ACC112 (cell line): ENCODE measurements around the gene SPINK9.
"Not testable (repeated sequence)": the region's sequence is repeated elsewhere in the genome, so short reads cannot be mapped to it uniquely, and the experiment has no call there.

Experiments
- H2AFZ ChIP-seq: fragments of 200-600 bp; sonication (generic); one replicate; pipeline ENCODE4 v1.6.0; 2017; ENCODE audit warnings: antibody characterized with exemption, low read length; ENCODE audit not compliant: unreplicated experiment
- H3K27ac ChIP-seq: fragments of 200-600 bp; sonication (generic); 2 replicates; pipeline ENCODE4 v1.5.1; 2014; ENCODE audit warnings: low read depth, mild to moderate bottlenecking, antibody characterized with exemption, low read length, moderate library complexity
- H3K27me3 ChIP-seq: fragments of 200-600 bp; sonication (generic); 2 replicates; pipeline ENCODE4 v1.6.1; 2014; ENCODE audit warnings: mild to moderate bottlenecking, antibody characterized with exemption, low read length, moderate library complexity, mixed read lengths; ENCODE audit not compliant: insufficient read depth
- H3K36me3 ChIP-seq: fragments of 200-600 bp; sonication (generic); 2 replicates; pipeline ENCODE4 v1.6.1; 2016; ENCODE audit warnings: mild to moderate bottlenecking, antibody characterized with exemption, low read length, moderate library complexity, mixed read lengths; ENCODE audit not compliant: insufficient read depth
- H3K4me1 ChIP-seq: fragments of 200-600 bp; sonication (generic); one replicate; pipeline ENCODE4 v1.6.1; 2016; ENCODE audit warnings: low read length, mixed read lengths; ENCODE audit not compliant: insufficient read depth, unreplicated experiment, control insufficient read depth
- H3K4me3 ChIP-seq: fragments of 200-600 bp; sonication (generic); 2 replicates; pipeline ENCODE4 v1.5.1; 2014; ENCODE audit warnings: mild to moderate bottlenecking, low read depth, low read length
- H3K79me2 ChIP-seq: fragments of 200-600 bp; sonication (generic); one replicate; pipeline ENCODE4 v1.6.0; 2016; ENCODE audit warnings: low read length; ENCODE audit not compliant: control insufficient read depth, unreplicated experiment, insufficient read depth

SPINK9 gene

GRCh38 chr5:148320011-148320963, 15.1 kb upstream of the SPINK9 start:
- H3K36me3 ChIP-seq, H3K79me2 ChIP-seq, H3K27ac ChIP-seq, H2AFZ ChIP-seq, H3K4me3 ChIP-seq, H3K4me1 ChIP-seq, H3K27me3 ChIP-seq: not testable (repeated sequence)

GRCh38 chr5:148333262-148333849, 2.0 kb upstream of the SPINK9 start:
- Histone ChIP-seq H3K36me3 (no peaks in the 10 kb centered on the region), H3K4me1 (no peaks in the 10 kb centered on the region), H2AFZ (no peak overlapping the region), H3K79me2 (no peaks in the 10 kb centered on the region), H3K4me3 (no peak overlapping the region), H3K27ac (no peak overlapping the region), H3K27me3 (no peaks in the 10 kb centered on the region)

- Histone ChIP-seq H3K36me3 (no peaks in the 10 kb centered on the region), H2AFZ (no peak overlapping the region), H3K79me2 (no peaks in the 10 kb centered on the region), H3K27ac (no peak overlapping the region), H3K4me1 (no peaks in the 10 kb centered on the region), H3K27me3 (no peaks in the 10 kb centered on the region), H3K4me3 (no peak overlapping the region)
Measured at GRCh38 chr5:148336704-148337435, 1.5 kb downstream of the SPINK9 start.

GRCh38 chr5:148342371-148343045, 7.1 kb downstream of the SPINK9 start:
- H2AFZ ChIP-seq = no peak overlapping the region
- H3K79me2 ChIP-seq = no peaks in the 10 kb centered on the region
- H3K27ac ChIP-seq = no peak overlapping the region
- H3K36me3 ChIP-seq = no peaks in the 10 kb centered on the region
- no peaks in the 10 kb centered on the region for H3K27me3 ChIP-seq
- no peak overlapping the region for H3K4me3 ChIP-seq
- H3K4me1 ChIP-seq = no peaks in the 10 kb centered on the region

- no peak overlapping the region for H2AFZ ChIP-seq
- H3K4me3 ChIP-seq = no peak overlapping the region
- no peaks in the 10 kb centered on the region for H3K27me3 ChIP-seq
- H3K27ac ChIP-seq = no peak overlapping the region
- no peaks in the 10 kb centered on the region for H3K4me1 ChIP-seq
- no peaks in the 10 kb centered on the region for H3K36me3 ChIP-seq
- H3K79me2 ChIP-seq = no peaks in the 10 kb centered on the region
Measured at GRCh38 chr5:148343046-148343407, 7.7 kb downstream of the SPINK9 start.

DNA sequence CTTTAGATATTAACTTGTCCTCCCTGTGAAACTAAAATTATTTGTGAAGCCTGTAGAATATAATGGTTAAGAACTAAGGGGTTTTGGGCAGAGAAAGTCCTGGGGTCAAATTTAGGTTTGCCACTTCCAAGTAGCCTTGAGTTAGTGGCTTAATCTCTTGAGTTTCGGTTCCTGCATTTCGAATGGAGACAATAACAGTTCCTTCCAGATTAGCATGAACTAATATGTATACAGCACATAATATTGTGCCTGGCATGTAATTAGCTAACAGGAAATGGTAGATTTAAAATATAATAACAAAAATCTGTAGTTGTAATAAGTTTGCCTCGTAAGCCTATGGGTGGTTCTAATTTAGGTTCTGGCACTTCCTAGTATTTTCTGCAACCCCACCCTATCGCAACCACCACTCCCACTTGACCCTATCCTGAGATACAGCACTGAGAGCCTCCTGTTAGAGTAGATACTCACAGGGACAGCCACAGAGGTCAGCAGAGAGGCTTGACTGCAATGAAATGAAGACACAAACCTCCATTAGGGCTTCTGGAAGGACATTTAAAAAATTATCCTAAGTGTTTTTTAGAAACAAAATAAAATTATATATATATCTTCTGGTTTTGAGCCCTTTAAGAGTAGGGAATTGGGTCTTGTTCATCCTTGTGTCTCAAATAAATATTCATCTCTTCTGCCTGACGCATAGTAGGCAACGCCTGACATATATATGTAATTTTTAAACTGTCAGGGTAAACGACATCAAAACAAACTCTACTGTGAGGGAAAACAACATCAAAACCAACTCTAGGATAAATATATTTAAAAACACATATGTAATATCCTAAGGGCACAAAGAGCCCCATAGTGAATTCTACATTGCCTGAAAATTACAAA, 8.5 kb downstream of the SPINK9 start:
- Histone ChIP-seq H3K36me3 (no peaks in the 10 kb centered on the region), H3K4me3 (no peak overlapping the region), H3K27me3 (no peaks in the 10 kb centered on the region), H3K79me2 (no peaks in the 10 kb centered on the region), H2AFZ (no peak overlapping the region), H3K4me1 (no peaks in the 10 kb centered on the region), H3K27ac (no peak overlapping the region)

DNA sequence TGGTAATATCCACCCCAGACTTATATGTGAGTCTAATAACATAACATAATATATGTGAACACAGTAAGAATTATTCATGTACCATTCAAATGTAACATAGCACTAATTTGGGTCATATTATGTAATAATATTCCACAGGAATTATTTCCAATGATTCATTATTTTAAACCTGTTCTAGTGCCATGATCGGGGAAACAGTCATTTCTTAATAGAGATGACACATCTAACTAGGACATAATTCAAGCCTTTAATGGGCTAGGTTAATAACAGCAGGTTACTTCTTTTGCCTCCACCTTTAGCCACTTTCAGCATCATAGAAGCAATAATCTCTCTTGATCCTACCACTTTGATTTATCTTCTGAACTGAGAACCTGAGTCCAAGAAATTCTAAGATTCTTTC, 12.3 kb downstream of the SPINK9 start:
- no peak overlapping the region for H3K4me3 ChIP-seq
- no peaks in the 10 kb centered on the region; the same call in 1 of the 2 replicates for H3K36me3 ChIP-seq
- no peaks in the 10 kb centered on the region for H3K4me1 ChIP-seq
- no peak overlapping the region for H3K27ac ChIP-seq
- H3K27me3 ChIP-seq = no peaks in the 10 kb centered on the region
- H2AFZ ChIP-seq = no peak overlapping the region
- H3K79me2 ChIP-seq = no peaks in the 10 kb centered on the region

GRCh38 chr5:148352696-148353095, 17.3 kb downstream of the SPINK9 start:
- Histone ChIP-seq H3K27me3 (no peaks in the 10 kb centered on the region), H3K27ac (no peak overlapping the region), H3K36me3 (no peaks in the 10 kb centered on the region; the same call in 1 of the 2 replicates), H3K4me1 (no peaks in the 10 kb centered on the region), H2AFZ (no peak overlapping the region), H3K4me3 (no peak overlapping the region), H3K79me2 (no peaks in the 10 kb centered on the region)

DNA sequence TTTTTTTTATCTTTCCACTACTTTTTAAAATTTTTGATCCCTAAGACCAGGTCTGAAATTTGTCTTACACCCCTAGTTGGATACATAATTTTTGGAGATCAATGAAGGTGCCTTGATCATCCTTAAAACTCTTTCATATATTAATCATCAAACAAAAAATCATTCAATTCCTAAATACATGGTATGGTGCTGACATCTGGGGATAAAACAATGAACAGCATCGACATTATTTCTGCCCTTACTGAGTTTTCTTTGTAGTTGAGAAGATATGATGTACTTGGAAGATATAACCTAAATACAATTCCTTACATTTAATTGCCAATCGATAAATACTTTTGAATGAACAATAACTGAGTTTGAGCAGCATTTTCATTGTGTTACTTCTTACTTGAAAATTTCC, 18.3 kb downstream of the SPINK9 start:
- H3K79me2 ChIP-seq = no peaks in the 10 kb centered on the region
- no peak overlapping the region for H2AFZ ChIP-seq
- H3K27me3 ChIP-seq = no peaks in the 10 kb centered on the region
- H3K4me3 ChIP-seq = no peak overlapping the region
- H3K36me3 ChIP-seq = no peaks in the 10 kb centered on the region; the same call in 1 of the 2 replicates
- H3K27ac ChIP-seq = no peak overlapping the region
- H3K4me1 ChIP-seq = no peaks in the 10 kb centered on the region

DNA sequence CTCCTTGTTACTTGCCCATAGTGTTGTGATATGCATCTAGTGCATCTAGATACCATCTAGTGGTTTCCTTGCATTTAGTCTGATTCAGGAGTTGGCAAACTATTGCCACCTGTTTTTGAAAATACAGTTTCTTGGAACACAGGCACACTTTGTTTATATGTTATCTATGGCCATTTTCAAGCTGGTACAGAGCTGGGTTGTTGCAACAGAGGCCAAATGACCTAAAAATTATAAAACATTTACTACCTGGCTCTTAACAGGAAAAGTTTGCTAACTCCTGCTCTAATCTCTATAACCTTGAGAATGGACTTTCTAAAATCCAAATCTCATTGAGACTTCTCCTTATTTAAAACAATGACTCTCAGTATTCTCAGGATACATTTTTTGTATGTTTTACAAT, 29.0 kb downstream of the SPINK9 start:
- H3K27me3 ChIP-seq = no peaks in the 10 kb centered on the region
- H3K27ac ChIP-seq = no peak overlapping the region
- no peaks in the 10 kb centered on the region for H3K36me3 ChIP-seq
- H3K4me3 ChIP-seq = no peak overlapping the region
- no peaks in the 10 kb centered on the region for H3K79me2 ChIP-seq
- no peak overlapping the region for H2AFZ ChIP-seq
- no peaks in the 10 kb centered on the region for H3K4me1 ChIP-seq
